NCI-H82 (cell line): ENCODE data around the gene LSM14B.
A peak's percentile ranks its signal among the peaks of the same experiment; 100 is the strongest.

ENCODE experiments used
- DNase-seq: peaks from one replicate; lab custom pipeline; 2025; lab: John Stamatoyannopoulos, UW

The LSM14B gene

DNA sequence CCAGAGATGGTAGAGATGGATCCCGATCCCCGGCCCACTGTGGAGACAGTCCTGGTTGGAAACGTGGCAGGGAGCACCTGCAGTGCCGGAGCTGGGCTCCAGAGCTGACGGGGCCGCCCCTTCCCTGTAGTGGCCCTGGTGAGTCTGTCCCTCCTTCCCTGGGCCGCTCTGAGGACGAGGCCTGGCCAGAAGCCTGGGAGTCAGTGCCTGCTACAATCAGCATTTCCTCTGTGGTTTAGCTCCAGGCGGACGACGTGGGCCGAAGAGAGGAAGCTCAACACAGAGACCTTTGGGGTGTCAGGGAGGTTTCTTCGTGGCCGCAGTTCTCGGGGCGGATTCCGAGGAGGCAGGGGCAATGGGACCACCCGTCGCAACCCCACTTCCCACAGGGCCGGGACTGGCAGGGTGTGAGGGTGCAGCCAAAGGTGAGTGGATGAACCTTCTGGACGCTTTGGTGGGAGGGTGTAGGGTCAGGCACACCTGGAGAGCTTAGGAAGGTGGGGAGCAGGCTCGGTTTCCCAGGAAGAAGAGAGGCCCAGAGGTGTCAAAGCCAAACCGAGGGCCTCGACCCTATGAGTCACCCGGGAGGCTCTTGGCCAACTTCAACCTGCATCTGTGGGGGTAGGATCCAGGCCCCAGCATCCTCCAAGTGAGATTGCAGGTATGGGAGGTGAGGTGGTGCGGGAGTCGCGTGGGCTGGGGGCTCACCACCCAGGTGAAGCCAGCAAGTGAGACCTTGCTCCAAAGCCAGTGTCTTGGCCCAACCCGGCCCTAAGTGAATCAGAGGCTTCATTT is 11.0 kb downstream of the LSM14B start:
- no peak for DNase-seq

DNA sequence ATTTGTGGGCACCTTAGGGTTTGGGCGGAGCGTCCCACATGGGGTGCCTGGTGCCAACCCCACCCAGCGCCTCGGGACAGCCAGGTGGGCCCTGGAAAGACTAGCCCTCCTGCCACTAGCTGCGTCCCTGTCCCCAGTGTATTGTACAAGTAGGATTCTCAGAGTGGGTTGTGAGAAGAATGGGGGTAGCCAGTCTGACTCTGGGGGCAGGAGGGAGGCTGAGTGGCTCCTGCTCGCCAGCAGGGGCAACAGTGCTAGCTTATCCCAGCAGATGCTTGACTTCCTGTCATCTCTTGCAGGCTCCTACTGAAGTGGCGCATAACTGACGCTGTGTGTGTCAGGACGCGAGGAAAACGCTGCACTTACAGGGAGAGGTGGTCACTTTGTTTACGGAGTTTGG is 11.6 kb downstream of the LSM14B start:
- DNase-seq: peak; percentile 37

DNA sequence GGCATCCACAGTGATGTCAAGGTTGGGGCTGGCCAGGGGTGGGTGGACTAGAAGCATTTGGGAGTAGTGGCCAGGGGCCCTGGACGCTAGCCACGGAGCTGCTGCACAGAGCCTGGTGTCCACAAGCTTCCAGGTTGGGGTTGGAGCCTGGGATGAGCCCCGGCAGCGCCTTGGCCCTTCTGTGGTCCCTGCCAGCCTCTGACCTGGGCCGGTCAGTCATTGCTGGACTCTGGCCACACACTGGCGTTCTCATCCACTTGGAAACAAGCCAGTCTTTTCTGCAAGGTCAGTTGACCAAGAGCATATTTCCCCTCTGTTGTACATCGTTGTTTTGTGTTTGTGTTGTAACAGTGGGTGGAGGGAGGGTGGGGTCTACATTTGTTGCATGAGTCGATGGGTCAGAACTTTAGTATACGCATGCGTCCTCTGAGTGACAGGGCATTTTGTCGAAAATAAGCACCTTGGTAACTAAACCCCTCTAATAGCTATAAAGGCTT is 12.5 kb downstream of the LSM14B start:
- no peak for DNase-seq

DNA sequence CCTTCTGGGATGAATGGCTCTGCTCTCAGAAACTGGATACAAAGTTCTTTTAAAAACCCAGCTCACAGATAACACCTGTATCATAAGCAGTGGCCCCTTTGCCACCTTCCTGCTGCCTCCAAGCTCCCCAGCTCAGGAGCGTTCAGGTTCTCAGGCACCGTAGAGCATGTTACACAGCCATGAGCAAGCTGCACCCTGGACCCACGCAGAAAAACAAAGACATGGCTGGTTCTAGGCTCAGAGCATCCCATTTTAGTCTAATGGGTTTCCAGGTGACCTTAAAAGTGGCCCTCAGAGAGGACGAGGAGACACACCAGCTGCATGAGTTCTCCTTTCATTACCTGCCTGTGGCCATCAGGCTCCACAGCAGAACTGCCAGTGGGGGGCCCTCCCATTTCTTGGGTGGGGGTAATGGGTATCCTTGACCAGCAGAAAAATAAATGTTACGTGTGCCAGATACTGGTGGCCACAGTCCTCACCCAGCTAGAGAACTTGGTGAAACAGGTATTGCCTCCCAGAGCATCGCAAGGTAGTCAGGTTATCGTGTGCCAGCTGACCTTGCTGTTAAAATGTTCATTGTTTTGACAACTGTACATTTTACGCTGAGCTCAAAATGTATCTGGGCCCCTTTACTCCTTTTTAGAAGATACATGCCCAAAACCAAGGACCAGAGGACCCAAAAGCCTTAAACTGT is 13.4 kb downstream of the LSM14B start:
- DNase-seq: no peak

DNA sequence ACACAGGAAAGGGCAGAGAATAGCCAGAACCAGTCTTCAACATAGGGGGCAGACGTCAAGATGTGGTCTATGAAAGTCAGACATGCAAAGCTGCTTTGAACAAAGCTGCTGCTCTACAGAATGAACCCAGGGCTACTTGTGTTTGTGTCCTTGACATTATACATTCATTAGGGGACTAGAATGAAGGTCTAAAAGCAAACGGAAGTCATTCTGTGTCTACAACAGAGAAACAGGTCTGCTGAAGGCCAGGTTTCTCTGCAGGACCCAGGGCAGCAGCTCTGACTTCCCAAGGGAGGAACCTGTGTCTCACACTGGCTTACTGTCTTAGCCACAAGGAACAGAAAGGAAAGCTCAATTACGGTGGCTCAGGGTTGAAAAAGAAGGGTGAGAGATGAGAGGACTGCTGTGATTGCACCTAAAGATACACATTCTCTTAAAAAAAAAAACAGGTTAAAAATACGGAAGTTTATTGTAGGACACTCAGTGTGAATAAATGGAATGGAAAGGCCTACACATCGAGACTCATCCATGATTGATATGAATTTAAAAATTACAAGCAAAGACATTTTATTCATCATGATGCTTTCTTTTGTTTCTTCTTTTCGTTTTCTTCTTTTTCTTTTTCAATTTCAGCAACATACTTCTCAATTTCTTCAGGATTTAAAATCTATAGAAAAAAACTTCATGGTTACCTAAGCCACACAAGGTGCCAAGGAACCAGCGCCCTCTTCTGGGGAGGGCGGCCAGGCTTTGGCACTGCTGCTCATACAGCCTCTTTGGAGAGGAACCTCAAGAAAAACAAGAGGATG is 14.2 kb downstream of the LSM14B start:
- peak; percentile 78 for DNase-seq

DNA sequence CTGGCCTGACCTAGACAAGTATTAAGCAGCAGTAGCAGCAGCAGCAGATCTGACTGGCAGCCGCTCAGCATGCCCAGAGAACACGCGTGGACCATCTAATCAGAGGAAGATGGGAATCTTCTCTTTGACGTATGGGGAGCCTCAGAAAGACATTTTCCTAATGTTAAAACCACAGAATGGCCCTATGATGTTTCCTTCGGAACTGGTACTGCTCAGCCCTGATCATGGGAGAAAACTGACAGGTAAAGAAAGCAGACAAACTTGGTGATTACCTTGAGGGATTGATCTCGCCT is 14.8 kb downstream of the LSM14B start:
- no peak for DNase-seq

DNA sequence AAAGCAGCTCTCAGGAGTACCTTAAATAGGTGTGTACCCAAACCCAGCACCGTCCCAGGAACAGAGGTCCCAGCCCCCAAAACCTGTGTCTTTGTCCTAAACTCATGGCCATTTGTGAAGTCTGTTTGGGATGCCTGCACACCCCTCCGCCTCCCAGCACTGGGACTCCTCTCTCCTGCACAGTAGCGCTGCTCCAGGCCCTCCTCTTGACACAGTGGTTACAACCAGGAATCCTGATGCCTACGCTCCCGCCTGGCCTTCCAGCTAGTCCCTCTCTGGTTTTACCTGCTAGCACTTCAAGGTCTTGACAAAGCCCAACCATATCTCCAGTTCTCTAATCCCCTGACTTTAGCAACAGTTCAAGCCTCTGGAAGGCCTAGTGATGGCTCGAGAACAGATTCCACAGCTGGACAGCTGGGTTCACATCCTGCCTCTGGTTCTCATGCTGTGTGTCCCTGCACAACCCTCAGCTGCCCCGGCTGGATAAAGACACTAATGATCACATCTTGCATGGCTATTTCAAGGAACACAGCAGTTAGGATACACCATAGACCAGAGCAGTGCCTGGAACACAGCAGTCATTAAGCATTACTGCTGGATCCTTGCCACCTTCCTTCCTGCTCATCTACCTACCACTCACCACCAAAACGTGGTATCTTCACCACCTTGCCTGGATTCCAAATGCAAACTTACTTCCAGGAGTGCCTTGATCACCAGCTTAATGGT is 15.4 kb downstream of the LSM14B start:
- no peak for DNase-seq

DNA sequence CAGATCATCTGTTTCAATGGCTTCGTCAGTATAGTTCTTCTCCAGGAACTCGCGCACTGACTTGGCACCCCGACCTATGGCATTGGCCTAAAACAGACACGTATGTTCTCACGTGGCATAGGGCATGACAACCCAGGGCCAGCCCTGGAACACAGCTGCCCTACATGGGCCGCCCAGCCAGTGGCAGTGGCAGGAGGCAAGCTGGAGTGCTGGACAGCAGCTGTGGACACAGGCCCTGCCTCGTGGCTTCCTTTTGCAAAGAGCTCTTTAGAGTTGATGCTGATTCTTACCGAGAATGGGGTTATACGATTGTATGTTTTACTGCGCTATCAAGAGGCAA is 15.9 kb downstream of the LSM14B start:
- DNase-seq: no peak

DNA sequence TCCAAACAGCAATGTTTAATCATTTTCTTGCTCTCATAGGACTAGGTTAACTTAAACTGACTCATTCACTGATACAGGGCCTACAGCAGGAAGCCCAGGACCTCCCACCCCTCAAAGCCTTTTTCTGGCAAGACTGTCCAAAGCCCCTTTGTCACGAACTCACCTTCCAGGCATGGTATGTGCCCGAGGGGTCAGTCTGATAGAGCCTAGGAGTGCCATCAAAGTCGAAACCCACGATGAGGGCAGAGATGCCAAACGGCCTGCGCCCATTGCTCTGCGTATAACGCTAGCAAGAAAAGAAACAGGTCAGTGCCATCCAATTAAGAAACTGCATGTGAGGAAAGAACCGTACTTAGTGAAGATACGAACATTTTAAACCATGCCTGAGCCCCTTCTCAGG is 16.6 kb downstream of the LSM14B start:
- no peak for DNase-seq

DNA sequence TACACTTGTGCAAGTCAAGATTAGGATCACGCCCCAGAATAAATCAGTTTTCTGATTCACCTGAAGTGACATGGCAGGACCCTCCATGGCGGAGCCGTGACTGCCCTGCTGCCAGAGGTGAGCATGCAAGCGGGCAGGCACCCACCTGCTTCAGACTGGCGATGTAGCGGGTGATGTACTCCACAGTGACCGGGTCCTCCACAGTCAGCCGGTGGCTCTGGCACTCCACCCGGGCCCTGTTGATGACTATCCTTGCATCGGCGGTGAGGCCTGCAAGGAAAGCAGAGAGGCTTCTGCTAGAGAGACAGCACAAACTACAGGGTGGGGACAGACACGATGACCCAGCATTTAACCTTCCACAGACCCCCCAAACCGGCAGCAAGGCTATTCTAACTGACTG is 17.4 kb downstream of the LSM14B start:
- DNase-seq: no peak

DNA sequence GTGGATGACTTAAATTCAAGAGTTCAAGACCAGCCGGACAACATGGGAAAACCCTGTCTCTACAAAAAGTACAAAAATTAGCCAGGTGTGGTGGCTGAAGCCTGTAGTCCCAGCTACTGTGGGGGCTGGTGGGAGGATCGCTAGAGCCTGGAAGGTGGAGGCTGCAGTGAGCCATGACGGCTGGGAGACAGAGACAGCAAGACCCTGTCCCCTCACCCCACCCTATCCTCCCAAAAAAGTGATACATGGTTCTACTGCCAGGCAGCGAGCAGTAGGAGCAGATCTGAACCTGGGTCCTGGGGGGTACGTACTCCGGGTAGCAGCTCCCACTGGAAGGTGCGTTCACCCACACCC is 18.7 kb downstream of the LSM14B start:
- no peak for DNase-seq

DNA sequence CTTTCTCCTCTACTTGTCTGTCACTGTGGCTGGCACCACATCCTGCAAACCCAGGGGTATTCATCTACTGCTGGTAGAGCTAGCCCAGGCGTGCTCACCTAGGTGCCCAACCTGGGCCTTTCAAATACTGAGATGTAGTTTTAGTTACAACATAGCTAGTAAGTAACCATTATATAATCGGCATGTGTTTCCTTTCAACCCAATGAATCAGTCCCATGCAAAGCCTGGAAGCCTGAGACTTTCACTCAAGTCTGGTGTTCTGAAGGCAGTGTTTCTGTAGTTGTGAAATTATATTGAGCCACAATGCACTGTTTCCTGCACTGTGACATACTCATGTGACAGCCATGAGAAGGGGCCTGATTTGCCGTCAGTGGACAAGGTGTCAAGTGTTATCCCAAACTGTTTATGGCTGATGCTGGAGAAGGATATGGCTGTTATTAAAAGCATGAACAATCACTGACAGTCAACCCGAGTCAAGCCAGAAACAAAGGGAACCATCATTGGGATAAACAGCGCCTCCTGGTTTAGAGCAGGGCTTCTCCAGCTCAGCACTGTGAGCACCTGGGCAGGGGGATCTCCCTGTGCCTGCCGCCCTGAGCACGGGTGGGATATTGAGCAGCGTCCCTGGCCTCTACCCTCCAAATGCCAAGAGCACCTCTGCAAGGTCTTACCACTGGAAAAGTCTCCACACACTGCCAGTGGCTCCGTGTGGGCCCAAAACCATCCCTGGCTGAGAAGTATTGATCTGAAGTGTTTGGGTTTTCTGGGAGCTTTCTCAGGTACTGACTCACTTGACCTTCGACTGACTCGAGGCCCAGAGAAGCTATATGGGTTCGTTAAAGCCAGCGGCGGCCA is 19.3 kb downstream of the LSM14B start:
- DNase-seq: peak; percentile 52

DNA sequence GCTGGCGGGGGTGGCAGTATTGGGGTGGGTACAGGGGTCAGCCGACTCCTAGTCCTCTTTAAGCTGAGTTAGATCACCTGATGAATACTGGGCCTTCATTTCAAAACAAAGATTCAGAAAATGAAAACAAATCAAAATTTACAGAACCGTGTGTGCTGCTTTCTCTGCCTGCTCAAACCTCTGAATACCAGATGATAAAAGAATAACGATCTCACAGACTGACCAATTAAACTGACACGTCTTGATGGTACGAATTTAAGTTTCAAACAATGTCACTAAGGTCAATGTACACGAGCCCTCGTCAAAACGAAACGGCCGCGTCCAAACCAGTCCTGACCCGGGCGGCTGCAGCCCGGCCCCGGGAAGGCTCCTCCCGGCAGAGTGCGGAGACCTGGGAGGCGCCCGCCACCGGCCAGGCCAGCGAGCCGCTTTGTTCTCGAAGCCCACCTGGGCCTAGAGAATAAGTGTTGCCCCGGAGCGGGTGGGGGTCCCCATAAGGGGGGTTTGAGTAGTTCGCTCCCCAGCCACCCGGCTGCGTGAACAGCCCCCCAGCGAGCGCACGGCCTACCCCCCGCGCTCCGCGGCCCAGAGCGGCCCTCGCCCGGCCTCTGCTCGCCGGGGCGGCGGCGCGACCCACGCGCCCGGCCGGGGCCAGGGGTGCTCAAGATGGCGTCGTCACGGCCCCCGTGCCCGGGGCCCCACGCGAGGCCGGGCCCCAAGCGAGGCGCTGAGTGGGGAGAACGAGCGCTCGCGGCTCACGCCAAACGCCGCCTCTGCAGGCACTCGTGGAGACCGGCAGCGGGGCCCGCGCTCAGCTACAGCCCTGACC is 20.2 kb downstream of the LSM14B start:
- DNase-seq: no peak

DNA sequence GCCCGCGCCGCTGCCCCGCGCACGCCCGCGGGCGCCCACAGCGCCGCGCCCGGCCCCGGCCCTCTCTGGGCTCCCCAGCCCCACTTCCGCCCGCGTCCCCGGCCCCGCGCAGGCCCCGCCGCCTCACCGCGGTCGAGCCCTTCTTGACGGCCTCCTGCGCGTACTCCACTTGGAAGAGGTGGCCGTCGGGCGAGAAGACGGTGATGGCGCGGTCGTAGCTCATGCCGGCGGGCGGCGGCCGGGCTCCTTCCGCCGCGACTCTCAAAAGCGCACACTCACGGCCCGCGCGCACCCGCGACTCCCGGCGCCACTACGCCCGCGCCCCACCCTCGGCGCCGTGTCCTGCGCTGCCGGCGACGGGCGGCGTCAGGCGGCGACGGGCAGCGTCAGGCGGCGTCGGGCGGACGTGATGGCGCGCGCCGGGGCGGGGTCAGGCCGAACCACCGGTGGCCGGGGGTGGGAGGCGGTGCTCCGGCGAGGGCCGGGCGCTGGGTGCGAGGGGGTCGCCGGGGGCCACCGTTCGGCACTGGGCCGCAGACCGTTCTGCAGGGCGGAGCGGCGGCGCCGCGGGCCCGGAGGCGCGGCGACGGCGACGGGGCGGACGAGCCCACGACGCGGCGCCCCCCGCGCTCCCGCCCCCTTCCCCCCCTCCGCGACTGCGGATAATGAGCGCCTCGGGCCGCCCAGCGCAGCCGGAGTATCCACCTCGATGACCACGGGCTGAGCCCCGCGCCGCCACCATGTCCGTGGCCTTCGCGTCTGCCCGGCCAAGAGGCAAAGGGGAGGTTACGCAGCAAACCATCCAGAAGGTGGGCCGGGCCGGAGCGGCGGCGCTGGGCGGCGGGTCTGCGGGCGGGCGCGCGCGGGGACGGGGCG is 21.0 kb downstream of the LSM14B start, which contains the start of the genes PSMA7 and SS18L1:
Gene PSMA7 (minus strand): TSS at position 314 of the 876 bp plus-strand sequence. CDS start 91 bp downstream, at position 223.
Gene SS18L1 (plus strand): TSS at position 689 of the 876 bp plus-strand sequence. CDS start 52 bp downstream, at position 741.
- DNase-seq: peak; percentile 92

DNA sequence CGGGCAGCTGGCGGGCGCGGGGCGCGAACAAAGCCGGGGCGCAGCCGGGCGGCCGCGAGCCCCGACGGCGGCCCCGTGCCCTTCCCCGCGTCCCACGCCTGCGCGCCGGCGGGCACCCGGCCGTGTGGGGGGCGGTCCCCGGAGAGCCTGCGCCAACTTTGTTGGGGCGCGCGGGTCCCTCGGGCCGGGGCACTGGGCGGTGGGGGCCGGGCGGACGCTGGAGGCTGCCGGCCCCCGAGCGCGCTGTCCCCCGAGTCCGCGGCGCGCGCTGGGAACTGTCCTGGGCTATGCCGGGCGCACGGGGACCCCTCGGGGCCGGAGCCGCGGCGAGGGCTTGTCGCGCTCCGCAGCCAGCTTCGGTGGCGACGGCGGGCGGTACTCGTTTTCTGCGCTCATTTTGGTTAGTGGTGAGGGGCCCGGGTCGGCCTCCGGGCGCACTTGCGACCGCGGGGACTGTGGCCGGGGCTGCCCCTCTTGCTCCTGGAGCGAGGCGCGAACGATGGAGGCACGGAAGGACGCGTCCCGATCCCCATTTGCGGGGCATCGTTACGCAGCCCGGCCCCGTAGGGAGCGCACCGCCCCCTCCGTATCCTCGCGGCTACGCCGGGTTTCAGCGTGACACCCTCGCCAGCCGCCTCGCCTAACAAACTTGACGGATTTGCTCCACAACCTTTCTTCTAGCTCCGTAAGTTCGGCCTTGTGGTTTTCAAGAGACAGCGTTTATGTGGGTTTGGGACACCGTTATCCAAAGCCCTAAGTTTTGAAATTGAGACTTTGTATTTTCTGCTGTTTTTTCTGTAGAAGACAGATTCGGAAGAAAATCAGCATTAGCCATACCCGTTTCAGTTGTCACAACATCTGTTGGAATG is 21.9 kb downstream of the LSM14B start:
- DNase-seq: peak; percentile 63

DNA sequence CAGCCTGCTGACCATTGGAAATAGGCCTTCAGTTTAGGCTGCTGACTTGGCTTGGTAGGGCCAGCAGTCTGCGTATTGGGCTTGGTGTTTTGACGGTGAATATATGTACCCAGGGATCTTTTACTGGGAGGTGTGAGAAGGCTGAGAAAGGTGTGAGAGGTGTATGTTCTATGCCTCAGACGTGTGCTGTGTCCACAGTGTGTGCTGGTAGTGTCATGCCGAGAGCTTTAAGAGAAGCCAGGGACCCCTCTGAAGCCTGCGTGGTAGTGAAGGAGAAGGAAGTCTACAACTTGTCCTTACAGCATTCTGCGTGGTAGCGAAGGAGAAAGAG is 23.4 kb downstream of the LSM14B start:
- no peak for DNase-seq

DNA sequence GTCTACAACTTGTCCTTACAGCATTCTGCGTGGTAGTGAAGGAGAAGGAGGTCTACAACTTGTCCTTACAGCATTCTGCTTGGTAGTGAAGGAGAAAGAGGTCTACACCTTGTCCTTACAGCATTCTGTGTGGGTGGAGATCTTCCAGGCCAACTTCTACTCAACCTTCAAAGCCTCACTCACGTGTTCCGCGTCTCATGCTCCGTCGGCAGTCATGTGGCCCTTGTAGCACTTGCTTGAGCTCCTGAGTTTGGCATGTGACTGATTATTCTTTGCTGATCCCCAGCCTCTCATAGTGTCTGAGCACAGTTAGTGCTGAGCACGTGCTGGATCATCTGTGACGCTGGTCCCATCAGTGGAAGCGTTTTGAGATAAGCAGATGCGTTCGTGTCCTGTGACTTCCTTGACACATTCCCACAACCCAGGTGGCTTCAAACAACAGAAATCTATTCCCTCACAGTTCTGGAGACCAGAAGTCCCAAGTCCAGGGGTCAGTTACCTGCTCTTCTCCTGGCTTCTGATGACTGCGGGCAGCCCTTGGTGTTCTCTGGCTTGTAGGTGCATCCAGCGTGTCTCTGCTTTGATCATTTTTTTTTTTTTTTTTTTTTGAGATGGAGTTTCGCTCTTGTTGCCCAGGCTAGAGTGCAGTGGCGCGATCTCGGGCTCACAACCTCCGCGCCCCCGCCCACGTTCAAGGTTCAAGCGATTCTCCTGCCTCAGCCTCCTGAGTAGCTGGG is 23.9 kb downstream of the LSM14B start:
- no peak for DNase-seq

DNA sequence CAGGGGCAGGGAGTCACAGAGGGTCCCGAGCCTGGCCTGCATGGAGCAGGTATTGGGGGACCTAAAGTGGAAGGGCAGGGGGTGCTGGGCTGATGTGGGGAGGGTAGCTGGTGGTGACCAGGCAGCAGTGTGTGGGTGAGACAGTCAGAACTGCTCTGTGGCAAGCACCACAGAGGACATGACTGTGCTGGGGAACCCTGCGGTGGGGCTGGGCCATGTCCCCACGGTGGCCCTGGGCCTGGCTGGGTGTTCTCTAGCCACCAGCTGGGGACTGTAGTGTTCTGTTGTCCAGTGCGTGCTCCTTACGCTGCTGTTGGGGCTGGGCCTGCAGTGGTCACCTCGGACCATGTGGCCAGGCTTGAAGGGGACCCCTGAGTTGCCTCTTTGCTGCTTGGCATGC is 24.9 kb downstream of the LSM14B start:
- no peak for DNase-seq
